H7 (cell line): ENCODE results near the gene LCN12. TPM values are rescaled to one million over a fixed set of nuclear protein-coding genes. Genes with fewer than 3 reads are reported as not detected.

ENCODE experiments used
- DNase-seq: peaks from one replicate; pipeline ENCODE4 v3.0.0; 2012
- H3K27me3 ChIP-seq: 2 replicates; pipeline ENCODE4 v1.6.0; 2011; ENCODE audit warnings: mild to moderate bottlenecking, low read length; ENCODE audit not compliant: control insufficient read depth, insufficient read depth
- H3K36me3 ChIP-seq: replicated peaks from 2 replicates; pipeline ENCODE4 v1.5.1; 2011; ENCODE audit warnings: low read length; ENCODE audit not compliant: control insufficient read depth, insufficient read depth
- H3K4me3 ChIP-seq: 2 replicates; pipeline ENCODE4 v1.5.1; 2011; ENCODE audit warnings: low read depth, mild to moderate bottlenecking, control low read depth, low read length, moderate library complexity; ENCODE audit not compliant: insufficient read depth
- total RNA-seq: library from RNA; depleted of rRNA; stranded (reverse); fragments of >200 nt; shearing (Covaris generic); gene quantifications from 2 replicates; pipeline ENCODE4 v1.2.3, GENCODE V29; 2014

The LCN12 gene
- total RNA-seq, 1 experiment from 2014 or later = 0.38 TPM

GRCh38 chr9:136937186-136938001 is 14.7 kb upstream of the LCN12 start:
- Histone ChIP-seq H3K4me3 (no peak overlapping the region), H3K27me3 (no peaks in the 10 kb centered on the region), H3K36me3 (peaks cover 5% of the 10 kb centered on the region)
- DNase-seq = no peak

GRCh38 chr9:136939431-136939995 is 12.6 kb upstream of the LCN12 start:
- no peaks in the 10 kb centered on the region for H3K27me3 ChIP-seq
- H3K36me3 ChIP-seq = peaks cover 5% of the 10 kb centered on the region
- no peak overlapping the region for H3K4me3 ChIP-seq
- DNase-seq = no peak

GRCh38 chr9:136939996-136940525 is 12.0 kb upstream of the LCN12 start:
- DNase-seq = no peak
- Histone ChIP-seq H3K27me3 (no peaks in the 10 kb centered on the region), H3K36me3 (peaks cover 5% of the 10 kb centered on the region), H3K4me3 (no peak overlapping the region)

DNA sequence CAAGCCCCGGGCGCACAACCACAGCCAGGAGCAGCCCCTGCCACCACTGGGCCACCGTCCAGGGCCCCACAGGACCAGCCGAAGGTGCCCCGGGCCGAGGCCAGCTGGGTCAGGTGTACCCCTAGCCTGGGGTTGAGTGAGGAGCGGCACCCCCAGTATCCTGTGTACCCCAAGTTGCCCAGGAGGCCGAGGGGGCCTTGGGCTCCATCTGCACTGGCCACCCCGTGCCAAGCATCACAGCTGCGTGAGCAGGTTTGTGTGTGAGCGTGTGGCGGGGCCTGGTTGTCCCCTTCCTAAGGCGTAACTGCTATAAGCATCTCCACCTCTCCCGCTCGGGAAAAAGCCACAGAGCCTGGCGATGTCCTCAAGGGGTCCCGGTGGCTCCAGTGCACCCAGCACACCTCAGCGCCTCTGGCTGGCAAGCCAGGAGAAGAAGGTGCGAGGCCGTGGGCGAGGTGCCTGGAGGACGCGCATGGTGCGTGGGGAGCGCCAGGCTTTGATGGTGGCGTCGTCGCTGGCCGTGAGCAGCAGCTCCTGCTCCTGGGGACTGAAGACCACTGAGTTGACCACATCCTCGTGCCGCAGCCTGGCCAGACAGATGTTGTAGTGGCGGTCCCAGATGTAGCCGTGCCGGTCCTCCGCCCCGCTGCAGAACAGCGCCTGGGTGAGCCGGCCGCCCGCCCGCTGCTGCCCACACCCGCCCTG is 11.4 kb upstream of the LCN12 start:
- H3K4me3 ChIP-seq = no peak overlapping the region
- DNase-seq = no peak
- peaks cover 5% of the 10 kb centered on the region for H3K36me3 ChIP-seq
- H3K27me3 ChIP-seq = no peaks in the 10 kb centered on the region

DNA sequence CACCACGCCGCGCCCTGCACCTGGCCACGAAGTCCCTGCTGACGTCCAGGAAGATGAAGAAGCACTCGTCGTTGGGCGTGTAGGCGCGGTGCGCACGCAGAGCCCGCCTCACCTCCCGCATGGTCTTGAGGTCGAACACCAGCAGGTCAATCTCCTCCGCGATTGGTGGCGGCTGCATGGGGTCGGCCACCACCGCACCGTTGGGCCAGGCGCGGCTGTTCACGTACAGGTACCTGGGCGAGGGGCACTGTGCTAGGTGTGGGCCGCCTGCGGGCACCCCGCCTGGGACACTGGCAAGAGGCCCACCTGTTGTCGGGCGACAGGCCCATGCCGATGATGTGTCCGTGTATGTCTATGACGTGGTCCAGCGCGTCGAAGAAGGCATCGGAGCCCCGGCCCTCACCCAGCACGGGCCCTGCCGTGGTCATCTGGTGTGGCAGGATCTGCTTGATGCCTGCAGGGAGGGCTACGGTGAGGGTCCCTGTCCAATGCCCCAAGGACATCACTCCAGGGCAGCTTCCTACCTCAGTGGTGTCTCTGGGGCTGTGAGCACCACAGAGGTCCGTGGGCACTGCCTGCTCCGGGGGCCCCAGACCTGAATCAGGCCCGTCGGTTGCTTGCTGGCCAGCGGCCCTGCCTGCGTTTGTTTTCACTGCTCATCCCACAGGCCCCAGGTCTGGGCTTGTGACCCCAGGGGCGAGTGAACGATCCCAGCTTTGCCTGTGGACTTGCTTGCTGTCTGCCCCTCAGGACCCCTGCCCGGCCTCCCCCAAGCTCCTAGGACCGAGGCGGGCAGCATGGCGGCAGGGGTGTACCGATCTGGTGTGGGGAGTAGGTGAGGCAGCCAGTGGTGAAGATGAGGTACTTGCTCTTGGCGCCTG is 10.6 kb upstream of the LCN12 start:
- H3K4me3 ChIP-seq = no peak overlapping the region
- peaks cover 5% of the 10 kb centered on the region for H3K36me3 ChIP-seq
- DNase-seq = peak; percentile 50
- H3K27me3 ChIP-seq = no peaks in the 10 kb centered on the region

- H3K27me3 ChIP-seq = no peaks in the 10 kb centered on the region
- H3K4me3 ChIP-seq = no peak overlapping the region
- DNase-seq = peak; percentile 64
- H3K36me3 ChIP-seq = peaks cover 5% of the 10 kb centered on the region
Measured at GRCh38 chr9:136942112-136942880, 9.8 kb upstream of the LCN12 start.

DNA sequence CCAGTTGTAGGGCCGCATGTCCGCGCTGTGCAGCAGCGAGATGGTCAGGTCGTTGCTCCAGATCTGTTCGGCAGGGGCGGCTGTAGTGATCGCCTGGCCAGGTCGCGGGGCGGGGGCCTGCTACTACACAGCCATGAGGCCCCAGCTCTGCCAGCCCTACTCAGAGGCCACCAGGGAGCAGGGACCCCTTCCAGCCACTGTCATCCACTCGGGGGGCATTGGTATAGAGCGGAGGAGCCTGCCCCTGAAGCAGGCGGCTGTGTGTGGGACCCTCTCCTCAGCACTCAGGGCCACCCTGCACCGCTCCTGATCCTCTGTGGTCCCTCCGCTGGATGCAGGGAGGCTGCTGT is 9.2 kb upstream of the LCN12 start:
- no peak for DNase-seq
- Histone ChIP-seq H3K36me3 (peaks cover 5% of the 10 kb centered on the region), H3K27me3 (no peaks in the 10 kb centered on the region), H3K4me3 (no peak overlapping the region)

DNA sequence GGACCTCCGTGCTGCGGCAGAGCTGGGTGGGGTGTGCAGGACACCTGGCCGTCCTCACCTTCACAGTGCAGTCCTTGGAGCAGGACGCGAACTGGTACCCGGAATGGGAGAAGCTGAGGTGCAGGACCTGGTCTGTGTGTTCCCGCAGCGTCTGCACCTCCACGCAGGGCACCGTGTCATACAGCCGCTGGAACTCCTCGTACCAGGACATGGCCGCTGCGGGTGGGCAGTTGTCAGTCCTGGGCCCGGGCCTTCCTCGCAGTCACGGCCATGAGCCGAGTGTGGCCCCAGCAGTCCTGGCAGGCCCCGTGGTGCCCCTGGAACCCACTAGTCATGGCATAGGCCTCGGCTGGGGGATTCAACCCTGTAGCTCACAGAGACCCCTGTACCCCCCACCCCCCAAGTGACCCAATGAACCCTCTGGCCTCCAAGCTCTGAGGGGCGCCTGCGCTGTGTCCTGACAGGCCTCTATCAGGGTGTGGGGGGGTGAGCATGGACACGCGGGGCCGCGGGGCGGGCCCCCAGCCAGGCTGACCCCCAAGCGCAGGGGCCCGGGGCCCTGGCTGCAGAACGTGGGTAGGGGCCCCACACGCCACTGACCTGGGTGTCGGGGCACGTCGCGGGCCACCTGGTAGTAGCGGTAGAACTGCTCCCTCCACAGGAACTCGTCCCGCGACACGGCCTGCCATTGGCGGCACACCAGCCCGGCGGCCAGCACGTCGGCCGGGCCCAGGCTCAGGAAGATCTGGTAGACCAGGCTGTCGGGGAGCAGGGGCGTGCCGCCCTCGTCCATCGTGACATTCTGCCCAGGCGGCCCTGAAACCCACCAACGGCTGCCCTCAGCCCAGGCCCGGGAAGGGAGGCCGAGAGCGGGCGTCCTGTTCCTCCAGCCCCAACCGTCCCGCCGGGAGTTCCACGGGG is 8.5 kb upstream of the LCN12 start:
- Histone ChIP-seq H3K27me3 (no peaks in the 10 kb centered on the region), H3K4me3 (peak overlapping the region; percentile 75), H3K36me3 (peaks cover 5% of the 10 kb centered on the region)
- peak; percentile 92 for DNase-seq

- Histone ChIP-seq H3K4me3 (peak overlapping the region; percentile 75), H3K27me3 (no peaks in the 10 kb centered on the region), H3K36me3 (peaks cover 5% of the 10 kb centered on the region)
- DNase-seq = no peak
Measured at GRCh38 chr9:136944212-136944518, 7.9 kb upstream of the LCN12 start.

GRCh38 chr9:136944519-136945332 is 7.3 kb upstream of the LCN12 start, which contains the start of the genes C8G and FBXW5:
Gene C8G, plus strand, starts transcription at chr9:136945243. Its CDS starts 78 bp downstream, at chr9:136945321.
Gene FBXW5, minus strand, starts transcription at chr9:136944738. Its CDS starts 655 bp downstream, at chr9:136944083.
- peaks cover 5% of the 10 kb centered on the region for H3K36me3 ChIP-seq
- no peaks in the 10 kb centered on the region for H3K27me3 ChIP-seq
- peak; percentile 100 for DNase-seq
- H3K4me3 ChIP-seq = peak within 1 kb of the TSS; percentile 75

- Histone ChIP-seq H3K36me3 (peaks cover 3% of the 10 kb centered on the region; the same call in 1 of the 2 replicates), H3K27me3 (no peaks in the 10 kb centered on the region), H3K4me3 (no peak overlapping the region)
- peak; percentile 67 for DNase-seq
Measured at GRCh38 chr9:136945333-136946227, 6.5 kb upstream of the LCN12 start.
